Activated CD4-positive, alpha-beta T cell treated with anti-CD3 and anti-CD28 coated beads for 4 hours (primary cell): ENCODE measurements around the gene MID1.

ENCODE experiments used
- DNase-seq, 2 donors: peaks; one replicate each; pipeline ENCODE4 v3.0.0-alpha.2; 2020

The MID1 gene

DNA sequence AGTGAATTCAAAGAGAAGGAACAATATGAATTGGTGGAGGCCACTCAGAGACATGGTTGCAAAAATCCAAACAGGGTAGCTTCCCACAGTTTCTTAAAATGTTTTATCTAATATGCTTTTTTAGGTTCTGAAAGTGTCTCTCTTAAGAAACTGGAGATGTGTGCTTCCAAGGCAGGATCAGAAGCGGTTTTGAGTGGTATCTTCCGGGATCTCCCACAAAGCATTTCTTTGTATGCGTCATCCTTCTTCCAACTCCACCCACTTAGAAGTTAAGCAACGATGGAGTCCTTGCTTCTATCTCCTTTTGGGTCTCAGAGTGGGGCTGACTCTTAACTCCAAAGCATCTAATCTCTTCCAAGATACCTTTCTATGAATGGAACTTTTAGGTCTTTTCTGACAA is 196.7 kb downstream of the MID1 start:
- DNase-seq, result no peak

DNA sequence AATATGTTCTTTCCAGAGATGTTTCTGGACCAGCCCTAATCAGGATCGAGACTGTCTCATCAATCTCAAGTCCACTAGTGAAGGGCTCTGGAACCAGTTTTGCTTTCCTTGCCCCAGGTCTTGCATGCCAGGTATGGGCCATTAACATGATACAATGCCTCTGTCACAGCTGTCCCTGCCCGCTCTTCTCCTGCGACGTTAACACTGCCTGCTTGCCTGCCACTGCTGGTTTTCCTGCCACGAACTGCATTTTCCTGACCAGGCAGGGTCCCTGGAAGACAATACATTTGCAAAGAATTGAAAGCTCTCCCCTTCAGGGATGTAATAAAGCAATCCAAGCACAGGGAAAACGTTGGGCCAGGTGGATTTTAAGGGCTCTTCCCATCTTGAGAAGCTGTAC is 200.3 kb downstream of the MID1 start:
- no peak for DNase-seq

GRCh38 chrX:10416424-10416823 is 204.0 kb downstream of the MID1 start:
- DNase-seq, result no peak

DNA sequence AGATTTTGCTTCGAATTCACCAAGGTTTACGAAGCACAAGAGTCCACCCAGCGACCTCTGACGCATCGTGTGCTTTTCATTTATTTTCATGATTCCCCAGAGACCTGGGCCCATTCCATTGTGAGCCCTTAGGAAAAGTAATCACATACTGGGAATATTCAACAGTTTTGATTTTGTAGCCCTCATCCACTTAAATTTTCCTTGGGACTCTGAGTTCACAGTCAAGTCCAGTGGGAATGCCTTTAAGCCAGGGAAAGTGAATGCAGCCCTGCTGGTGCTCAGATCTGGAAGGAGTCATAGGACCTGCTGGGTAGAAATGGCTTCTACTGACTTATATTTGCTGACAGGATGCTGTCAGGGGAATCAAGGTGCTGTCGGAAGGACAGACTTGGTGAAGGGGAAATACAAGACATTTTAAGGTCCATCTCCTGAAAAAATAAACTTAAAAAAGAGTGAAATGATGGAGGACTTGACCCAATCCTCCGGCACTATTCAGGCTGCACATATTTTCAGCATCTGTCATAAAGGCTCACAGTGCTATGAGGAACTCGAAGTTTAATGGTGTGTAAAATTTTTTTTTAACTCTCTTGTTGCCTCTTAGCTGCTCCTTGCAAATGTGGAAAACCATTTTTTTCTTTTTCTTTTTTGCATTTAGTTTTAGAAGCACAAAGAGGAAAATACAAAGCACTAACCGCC is 204.9 kb downstream of the MID1 start:
- no peak for DNase-seq

DNA sequence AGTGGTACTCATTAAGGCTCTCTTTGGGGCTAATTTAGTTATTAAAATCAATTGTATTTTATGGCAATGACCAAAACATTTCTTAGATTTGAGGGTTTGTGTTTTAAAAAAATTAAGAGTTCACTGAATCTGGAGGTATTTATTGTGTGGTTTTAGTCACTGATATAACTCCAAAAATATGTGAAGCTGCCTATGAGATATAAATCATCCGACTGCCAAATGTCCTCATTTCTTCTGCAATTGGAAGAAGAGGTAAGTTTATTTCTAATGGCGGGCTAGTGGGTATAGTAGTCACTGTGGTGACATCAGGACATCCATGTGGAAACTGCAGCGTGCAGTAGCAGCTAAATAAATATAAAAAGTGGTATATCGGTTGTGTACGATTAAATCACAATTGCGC is 205.5 kb downstream of the MID1 start:
- no peak for DNase-seq

DNA sequence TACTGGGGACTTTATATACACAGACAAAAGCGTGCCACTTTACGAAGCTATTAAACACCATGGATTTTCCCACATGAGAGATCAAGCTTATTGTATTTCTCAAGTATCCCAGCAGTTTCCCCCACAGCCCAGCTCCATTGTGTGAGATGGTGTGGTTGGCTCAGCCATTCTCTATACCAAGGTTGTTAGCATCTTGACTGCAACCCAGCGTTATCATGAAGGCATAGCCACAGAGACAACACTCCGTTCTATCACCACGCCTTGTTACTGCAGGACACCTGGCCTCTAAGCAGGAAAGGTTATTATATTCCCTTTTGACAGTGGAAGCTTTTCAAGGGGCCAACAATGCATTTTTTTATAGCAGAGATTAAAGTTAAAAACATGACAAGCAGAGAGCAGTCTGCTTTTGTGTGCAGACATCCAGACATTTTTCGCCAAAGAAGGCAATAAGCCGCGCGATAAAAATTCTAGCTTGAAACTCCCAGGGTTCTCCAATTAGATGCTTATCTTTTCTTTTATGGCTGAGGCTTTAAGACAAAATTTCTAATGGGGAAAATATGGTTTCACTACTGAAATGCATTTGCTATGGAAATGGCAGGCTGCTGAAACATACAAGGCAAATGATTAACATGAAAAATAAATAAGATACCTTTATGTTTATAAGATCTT is 206.1 kb downstream of the MID1 start:
- DNase-seq, result no peak

DNA sequence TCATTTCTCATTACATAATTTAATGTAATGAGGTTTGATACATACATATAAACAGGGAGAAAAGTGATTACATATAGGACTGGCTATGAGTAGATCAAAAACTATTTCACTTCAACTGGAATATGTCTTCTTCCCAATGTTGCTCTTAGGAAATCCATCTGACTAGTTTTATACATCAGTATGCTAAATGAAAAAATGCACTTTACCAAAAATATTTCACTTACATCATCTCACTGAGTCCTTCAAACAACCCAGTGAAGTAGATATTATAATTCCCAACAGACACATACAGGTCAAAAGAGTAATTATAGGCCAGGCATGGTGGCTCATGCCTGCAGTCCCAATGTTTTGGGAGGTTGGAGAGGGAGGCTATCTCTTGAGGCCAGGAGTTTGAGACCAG is 215.9 kb downstream of the MID1 start:
- DNase-seq, result no peak

GRCh38 chrX:10401239-10401638 is 219.1 kb downstream of the MID1 start:
- no peak for DNase-seq

GRCh38 chrX:10399043-10399741 is 221.2 kb downstream of the MID1 start:
- DNase-seq, result no peak

DNA sequence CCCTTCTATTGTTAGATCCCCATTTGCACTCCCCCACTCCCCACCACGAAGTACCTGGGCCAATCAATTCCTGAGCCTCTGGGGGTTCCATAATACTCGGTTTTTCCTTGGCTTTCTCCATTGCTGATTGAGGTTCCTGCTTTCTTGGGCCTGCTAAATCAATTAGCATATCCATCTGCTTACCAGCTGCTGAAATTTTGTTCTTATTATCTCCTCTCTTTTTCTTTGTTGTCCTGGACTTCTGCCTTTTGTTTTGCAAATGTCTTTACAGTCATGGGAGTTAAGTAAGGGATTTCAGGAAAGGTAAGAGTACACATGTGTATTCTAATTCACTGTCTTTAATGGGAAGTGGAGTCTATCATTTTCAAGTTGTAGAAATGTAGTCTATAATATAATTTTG is 222.2 kb downstream of the MID1 start:
- DNase-seq, result no peak

GRCh38 chrX:10397349-10397748 is 223.0 kb downstream of the MID1 start:
- DNase-seq, result no peak

DNA sequence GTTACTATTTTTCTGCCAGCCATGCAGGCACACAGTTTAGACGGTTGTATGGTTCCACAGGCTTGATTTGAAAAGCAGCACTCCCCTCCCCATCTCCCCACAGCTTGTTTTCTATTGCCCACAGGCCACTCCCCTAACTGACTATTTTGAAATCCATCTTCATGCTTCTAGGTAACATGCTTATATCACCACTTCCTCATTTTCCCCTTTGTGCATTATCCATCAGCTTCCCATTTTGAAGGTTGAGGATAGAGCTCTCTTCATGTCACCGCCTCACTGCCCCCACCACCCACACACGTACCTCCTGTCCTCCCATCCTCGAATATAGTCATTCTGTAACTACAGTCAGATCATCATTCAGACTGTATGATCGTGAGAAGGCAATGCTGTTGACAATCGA is 224.7 kb downstream of the MID1 start:
- DNase-seq, result no peak
